ENCODE data around the gene ZNF385B.

Gene ZNF385B

GRCh38 chr2:179751163-179751809 lies 110.1 kb downstream of the ZNF385B start:
- DNase-seq (ENCODE audit: low read depth): no peak
- TF ChIP-seq, protein P1, sequence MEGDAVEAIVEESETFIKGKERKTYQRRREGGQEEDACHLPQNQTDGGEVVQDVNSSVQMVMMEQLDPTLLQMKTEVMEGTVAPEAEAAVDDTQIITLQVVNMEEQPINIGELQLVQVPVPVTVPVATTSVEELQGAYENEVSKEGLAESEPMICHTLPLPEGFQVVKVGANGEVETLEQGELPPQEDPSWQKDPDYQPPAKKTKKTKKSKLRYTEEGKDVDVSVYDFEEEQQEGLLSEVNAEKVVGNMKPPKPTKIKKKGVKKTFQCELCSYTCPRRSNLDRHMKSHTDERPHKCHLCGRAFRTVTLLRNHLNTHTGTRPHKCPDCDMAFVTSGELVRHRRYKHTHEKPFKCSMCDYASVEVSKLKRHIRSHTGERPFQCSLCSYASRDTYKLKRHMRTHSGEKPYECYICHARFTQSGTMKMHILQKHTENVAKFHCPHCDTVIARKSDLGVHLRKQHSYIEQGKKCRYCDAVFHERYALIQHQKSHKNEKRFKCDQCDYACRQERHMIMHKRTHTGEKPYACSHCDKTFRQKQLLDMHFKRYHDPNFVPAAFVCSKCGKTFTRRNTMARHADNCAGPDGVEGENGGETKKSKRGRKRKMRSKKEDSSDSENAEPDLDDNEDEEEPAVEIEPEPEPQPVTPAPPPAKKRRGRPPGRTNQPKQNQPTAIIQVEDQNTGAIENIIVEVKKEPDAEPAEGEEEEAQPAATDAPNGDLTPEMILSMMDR (IDR thresholded peaks at IDR 0.05; ENCODE audit: low read depth, low read length, missing control alignments): peak; percentile 15
- H3K4me3 ChIP-seq (ENCODE audit: low read depth, low read length): no peak overlapping the region
- in situ Hi-C loops (cut with HindIII; ENCODE audit: low sequenced_read_pairs): no loop called here

- H3K4me3 ChIP-seq (ENCODE audit: low read depth, low read length): no peak overlapping the region
- in situ Hi-C loops (cut with HindIII; ENCODE audit: low sequenced_read_pairs): no loop called here
- TF ChIP-seq, protein P1 (IDR thresholded peaks at IDR 0.05; ENCODE audit: low read depth, low read length, missing control alignments): no peak
- DNase-seq (ENCODE audit: low read depth): no peak
Observed at GRCh38 chr2:179749210-179749609, 112.2 kb downstream of the ZNF385B start.

GRCh38 chr2:179746981-179747380 lies 114.4 kb downstream of the ZNF385B start:
- in situ Hi-C loops (cut with HindIII; ENCODE audit: low sequenced_read_pairs): no loop called here
- DNase-seq (ENCODE audit: low read depth): no peak
- no peak overlapping the region for H3K4me3 ChIP-seq (ENCODE audit: low read depth, low read length)
- TF ChIP-seq, protein P1 (IDR thresholded peaks at IDR 0.05; ENCODE audit: low read depth, low read length, missing control alignments): no peak

DNA sequence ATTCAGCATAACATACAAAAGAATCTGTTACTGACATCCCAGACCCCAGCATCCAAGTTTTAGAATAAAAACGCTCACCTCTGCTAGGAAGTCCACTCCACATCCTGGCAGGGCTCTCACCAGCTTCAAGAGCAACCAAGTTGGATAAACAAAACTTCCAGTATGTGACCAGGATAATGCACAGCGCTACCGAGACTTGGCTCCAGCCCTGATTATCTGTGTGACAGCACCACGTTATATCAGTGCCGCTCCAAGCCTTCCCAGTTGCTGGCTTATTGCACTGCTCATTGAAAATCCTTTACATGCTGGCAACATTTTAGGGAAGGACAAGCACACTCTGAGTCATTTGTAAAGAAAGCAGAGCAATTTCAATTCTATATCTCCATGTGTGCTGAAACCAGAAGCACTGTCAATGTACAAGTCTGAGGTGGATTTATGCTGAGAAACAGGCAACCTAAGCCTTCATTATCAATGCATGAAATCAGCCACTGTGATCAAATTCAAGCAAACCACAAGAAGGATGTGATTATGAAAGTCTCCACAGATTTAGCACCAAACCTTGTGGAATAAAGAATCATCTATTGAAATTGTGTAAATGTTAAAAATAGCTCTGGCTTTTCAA lies 115.7 kb downstream of the ZNF385B start:
- DNase-seq (ENCODE audit: low read depth): no peak
- no peak overlapping the region for H3K4me3 ChIP-seq (ENCODE audit: low read depth, low read length)
- in situ Hi-C loops (cut with HindIII; ENCODE audit: low sequenced_read_pairs): no loop called here
- TF ChIP-seq, protein P1 (IDR thresholded peaks at IDR 0.05; ENCODE audit: low read depth, low read length, missing control alignments): no peak

DNA sequence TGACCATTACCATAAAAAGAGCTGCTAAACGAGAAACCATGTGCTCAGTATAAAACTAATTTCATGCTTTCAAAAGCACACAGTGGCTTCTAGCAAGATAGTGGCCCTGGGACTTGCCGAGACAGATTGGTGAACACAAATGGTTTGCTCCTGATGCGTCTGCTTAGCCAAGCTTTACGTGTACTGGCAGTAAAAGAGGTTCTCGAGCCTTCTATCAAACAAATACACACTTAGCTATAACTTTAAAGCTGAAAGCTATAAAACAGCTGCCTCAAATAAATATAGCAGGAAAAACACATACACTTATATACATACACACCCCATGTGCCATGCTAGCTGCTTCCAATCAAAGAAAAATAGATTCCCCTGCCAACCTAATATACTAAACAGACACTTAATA lies 117.0 kb downstream of the ZNF385B start:
- in situ Hi-C loops (cut with HindIII; ENCODE audit: low sequenced_read_pairs): no loop called here
- no peak for DNase-seq (ENCODE audit: low read depth)

GRCh38 chr2:179741317-179741716 lies 120.1 kb downstream of the ZNF385B start:
- TF ChIP-seq, protein P1 (IDR thresholded peaks at IDR 0.05; ENCODE audit: low read depth, low read length, missing control alignments): no peak
- in situ Hi-C loops (cut with HindIII; ENCODE audit: low sequenced_read_pairs): no loop called here
- H3K4me3 ChIP-seq (ENCODE audit: low read depth, low read length): no peak overlapping the region
- no peak for DNase-seq (ENCODE audit: low read depth)

More for the DNA sequence above, 117.0 kb downstream of the ZNF385B start:
- TF ChIP-seq, protein P1 (IDR thresholded peaks at IDR 0.05; ENCODE audit: low read depth, low read length, missing control alignments): no peak
- H3K4me3 ChIP-seq (ENCODE audit: low read depth, low read length): no peak overlapping the region

Measured in astrocyte of the cerebellum (primary cell).